Stimulated activated CD4-positive, alpha-beta T cell treated with anti-CD3 and anti-CD28 coated beads, Interleukin-12 subunit alpha, Interleukin-12 subunit beta, amount 100 ng/mL, for 48 hours (primary cell): Measurements from ENCODE around the gene STXBP4.

Source experiments
- DNase-seq, 3 donors: peaks; one replicate each; pipeline ENCODE4 v3.0.0-alpha.2; 2020; ENCODE audit warnings: low read depth in 2 of 3, low spot score in 1 of 3

Gene STXBP4

DNA sequence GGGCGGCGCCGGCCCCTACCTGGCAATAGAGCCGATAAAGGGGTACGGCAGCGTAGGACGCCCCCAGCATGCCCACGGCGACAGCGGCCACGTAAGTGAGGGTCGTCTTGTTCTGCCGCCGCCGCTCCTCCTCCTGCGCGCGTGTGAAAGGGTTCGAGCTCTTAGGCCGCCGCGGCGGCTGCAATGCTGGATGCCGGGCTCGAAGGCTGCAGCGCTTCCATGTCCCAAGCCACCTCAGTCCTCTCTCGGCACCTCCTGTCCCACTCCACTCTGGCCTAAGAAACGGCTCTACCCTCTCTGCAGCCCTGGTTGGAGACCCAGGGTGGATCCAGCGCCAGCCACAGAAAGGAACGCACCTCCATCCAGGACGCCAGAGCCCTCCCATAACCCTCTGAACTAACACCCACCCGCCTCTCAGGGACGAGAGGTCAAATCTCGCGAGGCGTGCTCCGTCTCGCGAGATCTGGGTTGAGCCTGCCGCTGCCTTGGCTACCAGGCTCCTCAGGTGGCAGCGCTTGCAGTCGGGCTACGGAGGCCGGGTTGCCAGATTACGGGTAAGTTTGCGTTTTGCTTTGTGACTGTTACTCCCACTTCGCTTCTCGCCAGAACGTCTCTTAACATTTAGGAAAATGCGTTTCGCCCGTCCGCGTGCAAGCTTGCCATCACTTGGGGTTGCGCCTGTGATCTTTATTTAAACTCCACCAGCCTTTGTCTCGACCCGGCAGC, at the start of gene STXBP4, which contains the start of gene COX11:
STXBP4 (plus strand) TSS at position 504 of the 726 bp plus-strand sequence. CDS start 17,455 bp downstream, outside the sequence.
COX11 (minus strand) TSS at position 393 of the 726 bp plus-strand sequence; CDS start at position 385, 8 bp downstream.
- peak; percentile 87 to 91 (median 87) for DNase-seq

GRCh38 chr17:54919425-54919824, 49.1 kb upstream of the STXBP4 start:
- no peak for DNase-seq

GRCh38 chr17:54920819-54921218, 47.7 kb upstream of the STXBP4 start:
- no peak for DNase-seq

GRCh38 chr17:54924405-54924804, 44.2 kb upstream of the STXBP4 start:
- no peak for DNase-seq

DNA sequence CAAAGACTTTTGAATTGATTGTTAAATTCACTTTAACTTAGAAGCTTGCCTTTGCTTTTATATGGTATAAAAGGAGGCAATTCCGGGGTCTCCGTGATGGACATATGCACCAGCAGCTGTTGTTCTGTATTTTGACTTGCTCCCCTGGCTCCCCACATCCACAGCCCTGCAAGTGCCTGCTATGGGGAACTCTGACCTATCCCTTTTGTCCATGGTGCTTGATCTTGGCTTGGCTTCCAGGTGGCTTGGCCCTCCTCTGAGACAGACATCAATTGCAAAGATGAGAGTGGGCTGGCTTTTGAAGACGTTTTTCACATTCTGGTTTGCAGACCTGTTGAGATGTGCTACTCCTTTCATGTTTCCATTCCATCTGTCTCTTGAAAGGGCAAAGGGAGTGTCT, 41.0 kb upstream of the STXBP4 start:
- DNase-seq, result no peak

GRCh38 chr17:54932711-54933110, 35.9 kb upstream of the STXBP4 start:
- DNase-seq, result no peak

- no peak for DNase-seq
These were observed 34.6 kb upstream of the STXBP4 start for GRCh38 chr17:54933921-54934320.

- DNase-seq, result no peak
These were observed 33.1 kb upstream of the STXBP4 start for GRCh38 chr17:54935471-54935870.

GRCh38 chr17:54937018-54937417, 31.5 kb upstream of the STXBP4 start:
- no peak for DNase-seq

DNA sequence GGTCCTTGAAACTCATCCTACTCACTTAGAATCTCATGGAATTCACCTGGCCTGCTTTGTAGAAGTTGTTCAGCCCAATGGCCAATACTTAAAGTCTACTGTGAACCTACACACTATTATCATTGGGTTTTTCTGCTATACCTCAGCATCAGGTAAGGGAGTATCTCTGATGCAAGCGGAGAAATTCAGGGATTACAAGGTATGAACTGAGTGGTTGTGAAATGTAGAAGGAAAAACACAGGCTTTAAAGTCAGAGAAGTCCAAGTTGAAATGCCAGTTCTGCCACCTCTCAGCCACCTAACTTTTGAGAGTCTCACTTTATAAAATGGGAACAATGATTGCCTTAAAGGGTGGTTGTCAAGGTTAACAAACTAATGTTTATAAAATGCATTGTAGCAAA, 31.1 kb upstream of the STXBP4 start:
- no peak for DNase-seq

DNA sequence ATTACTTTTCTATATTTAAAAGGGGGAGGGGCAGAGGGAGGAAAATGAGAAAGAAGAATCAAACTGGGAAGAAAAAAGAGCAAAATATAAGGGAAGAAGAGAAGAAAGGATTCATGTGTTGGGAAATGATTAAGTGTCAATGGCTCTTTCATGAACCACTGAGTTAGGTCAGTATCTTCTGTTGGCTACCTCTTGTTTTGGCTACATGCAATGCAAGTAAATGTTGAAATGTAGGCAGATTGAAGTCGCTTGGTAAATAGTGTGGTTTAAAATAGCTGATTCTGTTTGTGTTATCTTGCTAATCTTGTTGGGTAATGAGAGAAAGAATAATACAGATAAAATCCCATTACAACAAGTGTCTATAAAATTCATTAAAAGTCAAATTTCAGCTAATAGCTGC, 27.3 kb upstream of the STXBP4 start:
- DNase-seq, result no peak

GRCh38 chr17:54944796-54945195, 23.8 kb upstream of the STXBP4 start:
- DNase-seq, result no peak

DNA sequence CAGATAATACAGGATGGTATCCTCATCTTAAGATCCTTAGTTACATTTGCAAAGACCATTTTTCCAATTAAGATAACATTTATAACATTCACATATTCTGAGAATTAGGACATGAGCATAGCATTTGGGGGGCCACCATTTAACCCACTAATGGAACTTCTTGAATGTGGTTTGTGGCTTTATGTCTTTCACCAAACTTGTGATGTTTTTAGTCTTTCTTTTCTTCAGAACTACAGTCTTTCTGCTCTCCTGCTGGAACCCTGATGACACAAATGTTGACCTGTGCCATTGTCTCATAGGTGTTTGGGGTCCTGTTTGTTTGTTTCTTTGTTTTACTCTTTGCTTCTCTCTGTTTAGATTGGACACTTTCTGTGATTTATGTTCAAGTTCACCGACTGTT, 23.3 kb upstream of the STXBP4 start:
- no peak for DNase-seq

DNA sequence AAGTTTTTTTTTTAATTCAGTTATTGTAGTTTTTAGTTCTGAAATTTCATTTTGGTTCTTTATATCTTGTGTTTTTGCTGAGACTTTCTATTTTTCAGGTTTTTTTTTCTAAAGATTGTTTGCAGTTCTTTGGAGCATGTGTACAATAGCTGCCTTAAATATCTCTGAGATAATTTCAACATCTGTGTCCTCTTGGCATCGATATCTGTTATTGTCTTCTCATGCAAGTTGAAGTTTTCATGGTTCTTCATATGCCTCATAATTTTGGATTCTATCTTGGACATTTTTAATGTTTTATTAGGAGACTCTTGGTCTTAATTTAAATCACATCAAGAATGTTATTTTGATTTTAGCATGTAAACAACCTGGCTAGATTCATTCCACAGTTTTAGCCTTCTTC, 22.9 kb upstream of the STXBP4 start:
- no peak for DNase-seq

DNA sequence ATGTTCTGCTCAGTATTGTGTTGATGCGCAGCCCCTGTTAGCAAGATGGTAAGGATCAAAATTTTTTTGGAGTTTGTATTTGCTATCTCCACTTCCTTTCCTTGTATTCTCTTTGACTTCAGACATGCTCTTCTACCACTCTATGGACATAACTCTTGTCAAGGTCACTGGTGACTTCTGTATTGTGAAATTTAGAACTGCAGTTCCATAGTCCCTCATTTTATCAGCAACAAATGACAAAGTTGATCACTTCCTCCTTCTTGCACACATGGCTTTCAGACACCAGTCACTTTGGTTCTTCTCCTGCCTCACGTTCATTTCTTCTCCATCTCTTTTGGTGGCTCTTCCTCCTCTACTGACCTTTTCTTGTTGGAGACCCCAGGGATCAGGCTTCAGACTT, 21.2 kb upstream of the STXBP4 start:
- no peak for DNase-seq

DNA sequence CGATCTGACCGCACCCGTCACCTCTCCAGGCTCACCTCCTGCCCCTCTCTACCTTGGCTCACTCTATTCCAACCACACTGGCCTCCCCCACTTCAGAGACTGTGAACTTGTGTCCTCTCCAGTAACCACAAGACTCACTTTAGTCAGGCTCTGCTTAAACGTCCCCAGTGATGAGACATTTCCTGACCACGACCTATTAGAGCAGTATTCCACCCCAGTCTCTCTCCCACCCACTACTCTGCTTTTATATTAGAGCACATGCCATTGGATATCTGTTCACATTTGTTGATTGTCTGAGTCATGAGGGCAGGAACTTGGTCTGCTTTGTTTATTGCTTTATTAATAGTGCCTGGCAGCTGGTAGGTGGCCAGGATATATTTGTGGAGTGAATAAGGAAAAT, 20.2 kb upstream of the STXBP4 start:
- no peak for DNase-seq

DNA sequence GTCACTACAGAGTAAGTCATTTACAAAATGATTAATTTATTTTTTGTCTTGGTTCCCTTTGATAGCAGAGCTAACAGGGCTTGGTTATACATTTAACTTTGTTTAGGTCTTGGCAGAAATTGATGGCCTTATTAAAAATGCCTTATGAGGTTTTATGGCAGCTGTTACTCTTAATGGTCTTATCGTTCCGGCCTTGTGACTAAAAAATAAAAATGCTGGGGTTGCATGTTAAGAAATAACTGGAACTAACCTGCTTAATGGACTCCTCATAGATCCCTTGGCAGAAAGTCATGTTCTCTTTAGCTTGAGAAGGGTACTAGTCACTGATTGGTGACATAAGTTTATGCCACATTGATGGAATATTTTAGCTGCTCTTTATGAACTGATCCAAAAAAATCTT, 18.4 kb upstream of the STXBP4 start:
- no peak for DNase-seq

DNA sequence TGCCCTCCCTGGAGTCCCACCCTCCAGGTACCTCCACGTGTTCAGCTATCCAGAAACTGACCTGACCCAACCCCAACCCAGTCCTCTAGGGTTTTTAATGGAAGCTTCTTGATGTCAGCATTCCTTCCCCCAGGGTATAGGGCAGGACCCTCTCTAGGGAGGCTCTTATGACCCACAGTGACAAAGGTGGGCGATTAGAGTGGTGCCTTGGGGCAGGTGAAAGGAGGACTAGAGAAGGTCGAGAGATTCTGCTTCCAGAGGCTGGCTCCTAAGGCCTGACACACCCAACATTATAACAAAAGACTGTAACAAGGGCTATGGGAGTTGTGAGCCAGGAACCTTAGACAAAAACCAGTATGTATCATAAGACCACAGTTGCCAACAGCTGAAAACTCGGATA, 17.3 kb upstream of the STXBP4 start:
- no peak for DNase-seq

- DNase-seq, result no peak
These were observed 11.8 kb upstream of the STXBP4 start for GRCh38 chr17:54956791-54957190.

DNA sequence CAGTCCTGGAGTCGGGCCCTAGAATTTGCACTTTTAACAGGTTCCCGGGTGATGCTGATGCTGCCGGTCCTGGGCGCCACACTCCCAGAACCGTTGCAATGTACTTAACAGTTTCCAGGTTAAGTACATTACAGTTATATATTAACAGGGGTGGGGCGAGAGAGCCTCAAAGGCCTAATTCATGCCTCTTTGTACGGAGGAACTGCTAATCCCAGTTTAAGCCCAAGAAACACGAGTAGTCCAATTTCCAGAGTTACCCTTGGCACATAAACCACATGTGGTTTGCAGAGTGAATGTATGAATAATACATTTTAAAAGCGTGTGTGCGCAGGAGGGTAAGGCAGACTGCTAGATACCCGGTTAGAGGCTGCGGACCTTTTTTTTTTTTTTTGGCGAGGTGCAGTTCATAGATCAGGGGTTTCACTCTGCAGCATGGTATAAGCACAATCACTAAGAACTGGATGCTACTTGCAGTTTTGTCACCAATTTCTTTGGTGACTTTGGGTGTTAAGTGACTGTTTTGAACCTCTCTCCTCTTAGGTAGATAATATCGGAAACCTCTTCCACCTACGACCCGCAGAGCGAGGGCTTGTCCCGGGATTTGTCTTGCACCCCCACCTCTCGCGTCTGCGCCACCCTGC, 824 bp upstream of the STXBP4 start:
- DNase-seq, result peak in 2 of 3 donors; percentile 2 to 8

- DNase-seq, result peak in 2 of 3 donors; percentile 10 to 24
These were observed 395 bp downstream of the STXBP4 start for GRCh38 chr17:54968988-54969332.

DNA sequence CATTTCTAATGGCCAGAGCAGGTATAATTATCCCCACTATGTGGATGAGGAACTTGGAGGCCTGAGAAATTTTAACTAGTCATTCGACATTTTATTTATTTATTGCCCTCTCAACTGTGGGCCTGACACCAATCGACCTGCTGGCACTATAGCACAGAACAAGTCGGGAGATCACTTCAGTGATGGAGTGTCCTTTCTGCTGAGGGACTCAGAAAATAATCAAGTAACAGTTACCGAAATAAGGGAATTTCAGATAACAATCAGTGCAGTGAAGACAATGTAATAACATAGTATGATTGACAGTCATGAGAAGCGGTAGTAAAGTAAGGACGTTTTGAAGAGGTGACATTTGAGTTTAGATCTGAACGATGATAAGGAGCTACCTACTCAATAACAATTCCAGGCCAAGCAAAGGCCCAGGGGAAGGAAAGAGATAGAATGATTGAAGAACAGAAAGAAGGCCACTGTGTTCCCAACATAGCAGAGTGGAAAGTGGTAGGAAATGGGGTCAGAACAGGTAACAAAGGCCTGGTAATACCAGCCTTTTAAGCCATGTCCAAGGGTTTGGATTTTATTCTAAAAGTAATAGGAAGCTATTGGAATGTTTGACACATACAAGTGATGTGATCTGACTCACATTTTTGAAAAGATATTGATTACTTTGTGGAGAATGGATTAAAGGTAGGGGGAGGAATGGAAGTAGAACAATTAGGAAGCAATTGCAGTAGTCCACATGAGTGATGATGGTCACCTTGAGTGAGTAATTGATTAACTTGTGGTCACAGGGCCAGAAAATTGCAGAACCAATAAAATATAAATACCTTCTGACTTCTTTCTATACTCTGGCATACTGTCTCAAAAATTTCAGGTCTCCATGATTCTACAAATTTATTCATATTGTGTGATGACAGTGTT, 1.4 kb downstream of the STXBP4 start:
- no peak for DNase-seq
